Mesenchymal stem cell (in vitro differentiated cells and primary cell): ENCODE data around the gene DNAJC22.
"Not testable (repeated sequence)": the region's sequence is repeated elsewhere in the genome, so short reads cannot be mapped to it uniquely, and the experiment has no call there.

ENCODE experiments used
- DNase-seq: peaks from one replicate; pipeline ENCODE4 v3.0.0-alpha.2; 2013
- H2AFZ ChIP-seq: one replicate; pipeline ENCODE4 v1.6.1; 2013; ENCODE audit warnings: low read depth, mild to moderate bottlenecking, control low read depth, inconsistent platforms, low read length, moderate library complexity
- H2AK5ac ChIP-seq: 2 replicates; pipeline ENCODE4 v1.6.1; 2013; ENCODE audit warnings: low read length, moderate library complexity, mild to moderate bottlenecking, inconsistent platforms; ENCODE audit not compliant: severe bottlenecking
- H2BK120ac ChIP-seq: one replicate; pipeline ENCODE4 v1.6.1; 2013; ENCODE audit warnings: low read depth, mild to moderate bottlenecking, inconsistent platforms, low read length, moderate library complexity
- H2BK12ac ChIP-seq, 2 experiments: one replicate each; pipeline ENCODE4 v1.6.1; 2013; ENCODE audit warnings: inconsistent platforms in 2 of 2, low read length in 2 of 2, mild to moderate bottlenecking in 2 of 2, moderate library complexity in 2 of 2, control low read depth in 1 of 2
- H2BK15ac ChIP-seq: one replicate; pipeline ENCODE4 v1.6.1; 2013; ENCODE audit warnings: mild to moderate bottlenecking, low read depth, inconsistent platforms; ENCODE audit not compliant: poor library complexity, severe bottlenecking
- H2BK5ac ChIP-seq: 2 replicates; pipeline ENCODE4 v1.6.1; 2013; ENCODE audit warnings: low read depth, mild to moderate bottlenecking, low read length, control low read depth, inconsistent platforms; ENCODE audit not compliant: poor library complexity, severe bottlenecking
- H3K14ac ChIP-seq, 2 experiments: one replicate each; pipeline ENCODE4 v1.6.1; 2013; ENCODE audit warnings: inconsistent platforms in 2 of 2, low read length in 2 of 2, control low read depth in 1 of 2, mild to moderate bottlenecking in 1 of 2, moderate library complexity in 1 of 2
- H3K18ac ChIP-seq, 2 experiments: one replicate each; pipeline ENCODE4 v1.6.1; 2013; ENCODE audit warnings: inconsistent platforms in 2 of 2, low read length in 2 of 2, control low read depth in 1 of 2, low read depth in 1 of 2, mild to moderate bottlenecking in 1 of 2
- H3K23ac ChIP-seq, 2 experiments: one replicate each; pipeline ENCODE4 v1.6.1; 2013; ENCODE audit warnings: inconsistent platforms in 2 of 2, low read length in 2 of 2, mild to moderate bottlenecking in 2 of 2, moderate library complexity in 2 of 2, control low read depth in 1 of 2
- H3K27ac ChIP-seq: 2 replicates; pipeline ENCODE4 v1.5.1; 2013; ENCODE audit warnings: mild to moderate bottlenecking, moderate library complexity, low read length, control low read depth, inconsistent platforms; ENCODE audit not compliant: poor library complexity, severe bottlenecking
- H3K27me3 ChIP-seq, 2 experiments: 2 replicates each; pipeline versions ENCODE4 v1.6.1 to v1.7.0; 2013; ENCODE audit warnings: low read length in 2 of 2, mild to moderate bottlenecking in 2 of 2, moderate library complexity in 2 of 2, control low read depth in 1 of 2, inconsistent platforms in 1 of 2; ENCODE audit not compliant: control insufficient read depth in 1 of 2, insufficient read depth in 1 of 2
- H3K36me3 ChIP-seq, 2 experiments: 2 replicates each; pipeline versions ENCODE4 v1.6.1 to v1.7.0; 2013; ENCODE audit warnings: low read length in 2 of 2, control low read depth in 1 of 2, inconsistent platforms in 1 of 2, low read depth in 1 of 2, mild to moderate bottlenecking in 1 of 2; ENCODE audit not compliant: insufficient read depth in 2 of 2, control insufficient read depth in 1 of 2
- H3K4ac ChIP-seq, 2 experiments: one replicate each; pipeline ENCODE4 v1.6.1; 2013; ENCODE audit warnings: inconsistent platforms in 2 of 2, low read length in 2 of 2, mild to moderate bottlenecking in 2 of 2, moderate library complexity in 2 of 2, control low read depth in 1 of 2, low read depth in 1 of 2
- H3K4me1 ChIP-seq: 2 replicates; pipeline ENCODE4 v1.6.1; 2013; ENCODE audit warnings: low read depth, low read length, control low read depth; ENCODE audit not compliant: control insufficient read depth, insufficient read depth
- H3K4me2 ChIP-seq: 2 replicates; pipeline ENCODE4 v1.6.1; 2013; ENCODE audit warnings: low read length, mild to moderate bottlenecking, inconsistent platforms; ENCODE audit not compliant: poor library complexity, severe bottlenecking
- H3K4me3 ChIP-seq, 2 experiments: 2 replicates each; pipeline versions ENCODE4 v1.5.1 to v1.7.0; 2013; ENCODE audit warnings: low read length in 2 of 2, mild to moderate bottlenecking in 2 of 2, control low read depth in 1 of 2, low read depth in 1 of 2; ENCODE audit not compliant: insufficient read depth in 1 of 2
- H3K79me1 ChIP-seq: replicated peaks from 2 replicates; pipeline ENCODE4 v1.6.1; 2013; ENCODE audit warnings: mild to moderate bottlenecking, control low read depth, low read length, inconsistent platforms; ENCODE audit not compliant: poor library complexity, severe bottlenecking
- H3K9ac ChIP-seq: 2 replicates; pipeline ENCODE4 v1.7.0; 2013; ENCODE audit warnings: mild to moderate bottlenecking, low read length, moderate library complexity
- H3K9me3 ChIP-seq: 2 replicates; pipeline ENCODE4 v1.7.0; 2013; ENCODE audit warnings: mild to moderate bottlenecking, low read length; ENCODE audit not compliant: control insufficient read depth
- H4K8ac ChIP-seq: one replicate; pipeline ENCODE4 v1.6.1; 2013; ENCODE audit warnings: inconsistent platforms, mild to moderate bottlenecking, low read length, moderate library complexity
- H4K91ac ChIP-seq: one replicate; pipeline ENCODE4 v1.6.1; 2013; ENCODE audit warnings: mild to moderate bottlenecking, low read length, inconsistent platforms
- WGBS: methylation state at CpG from one replicate; pipeline ENCODE4 v1.1.7; 2013; ENCODE audit warnings: mixed read lengths; 5-methylcytosine and 5-hydroxymethylcytosine counted together

DNAJC22 gene

DNA sequence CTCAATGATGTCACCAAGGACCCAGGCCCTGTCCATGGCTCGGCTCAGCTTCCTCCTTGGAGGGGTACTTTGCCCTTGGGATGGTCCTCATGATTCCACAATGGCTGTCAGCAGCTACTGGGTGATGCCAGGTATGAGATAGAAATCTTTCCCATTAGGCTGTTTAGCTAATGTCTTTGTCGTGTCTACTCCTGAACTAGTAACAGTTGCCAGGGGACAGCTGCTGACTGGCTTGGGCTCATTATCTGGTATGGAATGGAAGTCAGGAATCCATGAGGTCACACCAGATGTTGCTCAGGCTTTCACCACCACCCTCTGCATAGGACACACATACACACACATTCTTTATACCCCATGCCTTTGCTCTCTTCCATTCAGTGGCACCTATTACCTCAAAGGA is 42.5 kb upstream of the DNAJC22 start:
- H3K27me3 ChIP-seq: peaks cover 17 to 46% of the 10 kb centered on the region in 2 experiments
- H2BK120ac ChIP-seq: no peak overlapping the region
- no peak overlapping the region for H3K14ac ChIP-seq
- no peak overlapping the region for H2AK5ac ChIP-seq
- H3K9me3 ChIP-seq: no peaks in the 10 kb centered on the region
- H3K4me2 ChIP-seq: no peak overlapping the region
- H3K4me1 ChIP-seq: no peaks in the 10 kb centered on the region
- no peak overlapping the region for H2AFZ ChIP-seq
- H3K4me3 ChIP-seq: no peak overlapping the region
- H4K8ac ChIP-seq: no peak overlapping the region
- H3K4ac ChIP-seq: no peak overlapping the region
- H4K91ac ChIP-seq: no peak overlapping the region
- H2BK15ac ChIP-seq: no peak overlapping the region
- no peak overlapping the region for H2BK12ac ChIP-seq
- H3K23ac ChIP-seq: no peak overlapping the region
- 77% methylated on average over 2 of the region's 2 CpGs for WGBS
- H3K27ac ChIP-seq: no peak overlapping the region
- no peak overlapping the region for H3K9ac ChIP-seq
- DNase-seq: peak; percentile 53
- no peaks in the 10 kb centered on the region for H3K79me1 ChIP-seq
- H2BK5ac ChIP-seq: no peak overlapping the region
- H3K36me3 ChIP-seq: no peaks in the 10 kb centered on the region
- no peak overlapping the region for H3K18ac ChIP-seq

DNA sequence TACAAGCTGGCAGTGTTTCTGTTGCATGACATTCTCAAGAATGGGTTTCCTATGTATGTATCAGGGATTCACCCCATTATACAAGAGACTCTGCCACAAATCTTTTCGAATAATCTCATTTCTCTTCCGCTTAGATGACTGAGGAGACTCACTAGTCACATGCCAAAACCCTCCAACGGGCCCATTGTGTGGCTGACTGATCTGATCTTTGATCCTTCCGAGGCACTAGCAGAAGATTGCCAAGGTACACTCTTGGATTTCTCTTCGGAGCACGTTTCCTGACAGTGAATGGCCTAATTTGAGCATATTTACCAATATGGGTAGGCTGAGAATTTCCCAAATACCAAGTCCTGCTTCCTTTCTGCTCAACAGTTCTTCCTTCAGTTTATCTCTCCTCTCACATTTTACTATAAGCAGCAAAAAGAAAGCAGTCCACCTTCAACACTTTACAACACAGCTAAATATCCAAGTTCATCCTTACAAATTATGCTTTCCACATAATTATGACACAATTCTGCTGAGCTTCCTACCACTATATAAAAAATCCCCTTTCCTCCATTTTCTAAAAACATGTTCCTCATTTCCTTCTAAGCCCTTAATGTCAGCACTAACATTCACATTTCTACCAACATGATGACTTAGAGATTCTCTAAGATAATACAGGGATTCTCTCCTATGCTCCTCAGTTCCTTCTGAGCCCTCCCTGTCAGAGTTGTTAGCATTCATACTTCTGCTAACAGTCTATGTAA is 40.8 kb upstream of the DNAJC22 start:
- H3K27ac ChIP-seq: no peak overlapping the region
- H3K36me3 ChIP-seq: no peaks in the 10 kb centered on the region
- no peak overlapping the region for H2AFZ ChIP-seq

DNA sequence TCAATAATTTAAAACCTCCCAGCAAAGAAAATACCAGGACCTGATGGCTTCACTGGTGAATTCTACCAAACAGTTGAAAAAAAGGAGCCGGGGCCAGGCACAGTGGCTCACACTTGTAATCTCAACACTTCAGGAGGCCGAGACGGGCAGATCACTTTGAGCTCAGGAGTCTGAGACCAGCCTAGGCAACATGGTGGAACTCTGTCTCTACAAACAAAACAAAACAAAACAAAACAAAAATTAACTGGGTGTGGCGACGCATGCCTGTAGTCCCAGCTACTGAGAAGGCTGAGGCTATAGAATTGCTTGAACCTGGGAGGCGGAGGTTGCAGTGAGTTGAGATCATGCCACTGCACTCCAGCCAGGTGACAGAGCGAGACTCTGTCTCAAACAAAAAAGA is 37.3 kb upstream of the DNAJC22 start:
- WGBS: 71% methylated on average over 7 of the region's 7 CpGs
- no peak overlapping the region for H2BK120ac ChIP-seq
- H3K36me3 ChIP-seq: no peaks in the 10 kb centered on the region
- no peaks in the 10 kb centered on the region for H3K9me3 ChIP-seq
- H2BK12ac ChIP-seq: no peak overlapping the region
- H4K8ac ChIP-seq: no peak overlapping the region
- no peak overlapping the region for H3K4ac ChIP-seq
- peaks cover 9 to 28% of the 10 kb centered on the region in 2 experiments for H3K27me3 ChIP-seq
- no peak overlapping the region for H3K23ac ChIP-seq
- no peak overlapping the region for H3K14ac ChIP-seq
- H2AK5ac ChIP-seq: no peak overlapping the region
- no peak overlapping the region for H3K9ac ChIP-seq
- H3K27ac ChIP-seq: no peak overlapping the region
- no peak overlapping the region for H2BK5ac ChIP-seq
- H2AFZ ChIP-seq: no peak overlapping the region
- no peak overlapping the region for H2BK15ac ChIP-seq
- no peaks in the 10 kb centered on the region for H3K79me1 ChIP-seq
- H4K91ac ChIP-seq: no peak overlapping the region
- no peak overlapping the region for H3K4me2 ChIP-seq
- H3K4me1 ChIP-seq: no peaks in the 10 kb centered on the region
- no peak for DNase-seq
- H3K4me3 ChIP-seq: no peak overlapping the region
- H3K18ac ChIP-seq: no peak overlapping the region

More for the DNA sequence above, 40.8 kb upstream of the DNAJC22 start:
- Histone ChIP-seq H3K23ac (no peak overlapping the region), H3K4ac (no peak overlapping the region), H3K18ac (no peak overlapping the region), H3K14ac (no peak overlapping the region), H2BK15ac (no peak overlapping the region), H4K8ac (no peak overlapping the region), H3K4me1 (no peaks in the 10 kb centered on the region), H2BK5ac (no peak overlapping the region), H3K4me3 (no peak overlapping the region), H3K79me1 (no peaks in the 10 kb centered on the region), H2BK120ac (no peak overlapping the region), H3K4me2 (no peak overlapping the region), H3K27me3 (peaks cover 21 to 48% of the 10 kb centered on the region in 2 experiments), H2AK5ac (no peak overlapping the region), H2BK12ac (no peak overlapping the region), H3K9ac (no peak overlapping the region), H3K9me3 (no peaks in the 10 kb centered on the region), H4K91ac (no peak overlapping the region)
- 69% methylated on average over 6 of the region's 6 CpGs for WGBS
- DNase-seq: no peak

DNA sequence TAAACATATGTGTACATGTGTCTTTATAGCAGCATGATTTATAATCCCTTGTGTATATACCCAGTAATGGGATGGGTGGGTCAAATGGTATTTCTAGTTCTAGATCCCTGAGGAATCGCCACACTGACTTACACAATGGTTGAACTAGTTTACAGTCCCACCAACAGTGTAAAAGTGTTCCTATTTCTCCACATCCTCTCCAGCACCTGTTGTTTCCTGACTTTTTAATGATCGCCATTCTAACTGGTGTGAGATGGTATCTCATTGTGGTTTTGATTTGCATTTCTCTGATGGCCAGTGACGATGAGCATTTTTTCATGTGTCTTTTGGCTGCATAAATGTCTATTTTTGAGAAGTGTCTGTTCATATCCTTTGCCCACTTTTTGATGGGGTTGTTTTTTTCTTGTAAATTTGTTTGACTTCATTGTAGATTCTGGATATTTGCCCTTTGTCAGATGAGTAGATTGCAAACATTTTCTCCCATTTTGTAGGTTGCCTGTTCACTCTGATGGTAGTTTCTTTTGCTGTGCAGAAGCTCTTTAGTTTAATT is 36.2 kb upstream of the DNAJC22 start:
- not testable (repeated sequence) for H3K23ac ChIP-seq, H2AFZ ChIP-seq, H4K8ac ChIP-seq, H3K4ac ChIP-seq, H2BK5ac ChIP-seq, H3K27ac ChIP-seq, H3K4me1 ChIP-seq, H3K4me3 ChIP-seq, H2BK12ac ChIP-seq, H2BK120ac ChIP-seq, H4K91ac ChIP-seq, H3K14ac ChIP-seq, H3K9ac ChIP-seq, H3K79me1 ChIP-seq, H3K18ac ChIP-seq, H3K4me2 ChIP-seq, H3K9me3 ChIP-seq, DNase-seq, H2BK15ac ChIP-seq, H2AK5ac ChIP-seq, H3K36me3 ChIP-seq
- WGBS: no CpG with 5 or more reads among the region's 3 CpGs
- peaks cover 8 to 27% of the 10 kb centered on the region in 2 experiments for H3K27me3 ChIP-seq
